DOHH2 (cell line): Measurements from ENCODE around the gene GRIP2.

Experiments
- EZH2phosphoT487 ChIP-seq: fragments of 200-600 bp; sonication (generic); IDR thresholded peaks from 2 replicates; pipeline ENCODE4 v1.6.1; 2017; ENCODE audit warnings: borderline replicate concordance, mild to moderate bottlenecking, antibody characterized with exemption, low read length, moderate library complexity, mixed read lengths
- TF ChIP-seq, protein P1 (sequence below): fragments of 200-600 bp; sonication (generic); IDR thresholded peaks from one replicate; pipeline ENCODE4 v1.5.1; 2014; ENCODE audit warnings: antibody characterized with exemption, mild to moderate bottlenecking, low read depth, low read length; ENCODE audit not compliant: poor library complexity, severe bottlenecking

DNA sequence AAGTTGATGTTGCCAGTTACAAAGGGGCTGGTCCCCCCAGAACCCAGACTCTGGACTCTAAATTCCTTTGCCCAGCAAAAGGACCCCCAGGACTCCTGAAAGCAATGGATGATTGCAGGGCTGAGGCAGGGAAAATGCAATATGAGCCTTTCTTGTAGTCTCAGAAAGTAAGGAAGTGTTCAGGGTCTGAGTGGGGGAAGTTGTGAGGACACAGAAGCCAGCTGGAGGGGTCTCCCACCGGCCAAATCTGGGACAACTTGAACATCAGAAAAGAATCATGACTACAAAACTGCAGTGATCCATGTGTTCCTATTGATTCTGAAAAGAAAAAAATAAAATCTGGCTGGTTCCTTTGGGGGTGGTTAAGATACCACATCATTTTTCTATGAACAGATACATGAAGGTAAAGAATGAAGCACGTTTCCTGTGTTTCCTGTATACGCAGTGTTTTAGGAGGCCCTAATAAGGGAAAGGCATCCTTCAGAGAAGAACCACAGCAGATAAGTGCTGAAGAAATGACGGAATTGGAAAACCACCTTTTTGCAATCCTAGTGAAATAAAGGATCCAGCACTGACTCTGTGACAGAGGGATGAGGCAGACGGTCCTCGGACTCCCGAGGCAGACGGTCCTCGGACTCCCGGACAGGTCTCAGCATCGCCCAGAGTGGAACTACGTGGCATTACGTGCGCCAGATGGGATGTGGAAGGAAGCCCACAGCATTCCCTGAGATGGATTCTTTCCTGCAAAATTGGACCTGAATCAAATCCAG lies 22.2 kb upstream of the GRIP2 start:
- TF ChIP-seq, protein P1, sequence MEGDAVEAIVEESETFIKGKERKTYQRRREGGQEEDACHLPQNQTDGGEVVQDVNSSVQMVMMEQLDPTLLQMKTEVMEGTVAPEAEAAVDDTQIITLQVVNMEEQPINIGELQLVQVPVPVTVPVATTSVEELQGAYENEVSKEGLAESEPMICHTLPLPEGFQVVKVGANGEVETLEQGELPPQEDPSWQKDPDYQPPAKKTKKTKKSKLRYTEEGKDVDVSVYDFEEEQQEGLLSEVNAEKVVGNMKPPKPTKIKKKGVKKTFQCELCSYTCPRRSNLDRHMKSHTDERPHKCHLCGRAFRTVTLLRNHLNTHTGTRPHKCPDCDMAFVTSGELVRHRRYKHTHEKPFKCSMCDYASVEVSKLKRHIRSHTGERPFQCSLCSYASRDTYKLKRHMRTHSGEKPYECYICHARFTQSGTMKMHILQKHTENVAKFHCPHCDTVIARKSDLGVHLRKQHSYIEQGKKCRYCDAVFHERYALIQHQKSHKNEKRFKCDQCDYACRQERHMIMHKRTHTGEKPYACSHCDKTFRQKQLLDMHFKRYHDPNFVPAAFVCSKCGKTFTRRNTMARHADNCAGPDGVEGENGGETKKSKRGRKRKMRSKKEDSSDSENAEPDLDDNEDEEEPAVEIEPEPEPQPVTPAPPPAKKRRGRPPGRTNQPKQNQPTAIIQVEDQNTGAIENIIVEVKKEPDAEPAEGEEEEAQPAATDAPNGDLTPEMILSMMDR = no peak
- TF ChIP-seq EZH2phosphoT487 = no peak
